ENCODE results near the gene PIP4K2A. TPM values are rescaled to one million over a fixed set of nuclear protein-coding genes. Genes with fewer than 3 reads are reported as not detected.

Gene PIP4K2A
- total RNA-seq, 1 experiment from 2014 or later = 21.4 TPM

DNA sequence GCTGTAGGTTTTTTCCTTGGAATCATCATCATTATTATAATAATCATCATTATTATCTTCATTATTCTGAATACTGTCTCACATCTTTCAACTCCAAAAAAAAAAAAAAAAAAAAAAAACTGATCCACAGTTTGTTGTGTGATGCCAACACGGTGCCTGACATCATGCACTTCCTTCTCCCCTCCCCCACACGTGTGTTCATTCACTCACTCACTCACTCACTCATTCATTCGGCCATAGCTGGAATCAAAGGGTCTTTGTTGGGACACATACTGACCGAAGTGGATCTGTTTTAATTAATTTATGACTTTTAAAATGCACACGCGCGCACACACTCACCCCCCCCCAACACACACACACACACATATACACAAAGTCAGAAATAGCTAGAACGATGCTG lies 177.8 kb downstream of the PIP4K2A start:
- no peak overlapping the region for H3K4me2 ChIP-seq
- no peaks in the 10 kb centered on the region for H3K9me3 ChIP-seq (ENCODE audit: insufficient read depth, low read depth)
- no TSS peak for BruUV-seq (replicated peaks)
- no peaks in the 10 kb centered on the region for H4K20me1 ChIP-seq (ENCODE audit: insufficient read depth)
- H2AFZ ChIP-seq = no peak overlapping the region
- no peaks in the 10 kb centered on the region for H3K36me3 ChIP-seq (ENCODE audit: low read depth)
- no peaks in the 10 kb centered on the region for H3K79me2 ChIP-seq (ENCODE audit: low read depth)
- ChIA-PET CTCF (interaction anchor here (0.6 kb wide), 1 partner anchor 439 kb away, joined by 3 read pairs; no protein-coding TSS in a partner anchor), POLR2A (ENCODE audit: unreplicated experiment) (no interaction called here)
- no peaks in the 10 kb centered on the region for H3K27me3 ChIP-seq (ENCODE audit: insufficient read depth, low read depth)
- no peak for TF ChIP-seq EZH2 (IDR thresholded peaks at IDR 0.05; ENCODE audit: low read depth)
- TF ChIP-seq, protein P1, sequence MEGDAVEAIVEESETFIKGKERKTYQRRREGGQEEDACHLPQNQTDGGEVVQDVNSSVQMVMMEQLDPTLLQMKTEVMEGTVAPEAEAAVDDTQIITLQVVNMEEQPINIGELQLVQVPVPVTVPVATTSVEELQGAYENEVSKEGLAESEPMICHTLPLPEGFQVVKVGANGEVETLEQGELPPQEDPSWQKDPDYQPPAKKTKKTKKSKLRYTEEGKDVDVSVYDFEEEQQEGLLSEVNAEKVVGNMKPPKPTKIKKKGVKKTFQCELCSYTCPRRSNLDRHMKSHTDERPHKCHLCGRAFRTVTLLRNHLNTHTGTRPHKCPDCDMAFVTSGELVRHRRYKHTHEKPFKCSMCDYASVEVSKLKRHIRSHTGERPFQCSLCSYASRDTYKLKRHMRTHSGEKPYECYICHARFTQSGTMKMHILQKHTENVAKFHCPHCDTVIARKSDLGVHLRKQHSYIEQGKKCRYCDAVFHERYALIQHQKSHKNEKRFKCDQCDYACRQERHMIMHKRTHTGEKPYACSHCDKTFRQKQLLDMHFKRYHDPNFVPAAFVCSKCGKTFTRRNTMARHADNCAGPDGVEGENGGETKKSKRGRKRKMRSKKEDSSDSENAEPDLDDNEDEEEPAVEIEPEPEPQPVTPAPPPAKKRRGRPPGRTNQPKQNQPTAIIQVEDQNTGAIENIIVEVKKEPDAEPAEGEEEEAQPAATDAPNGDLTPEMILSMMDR (conservative IDR thresholded peaks at IDR 0.05) = no peak
- DNase-seq = no peak
- no peaks in the 10 kb centered on the region for H3K4me1 ChIP-seq (replicated peaks; ENCODE audit: insufficient read depth)
- H3K9me2 ChIP-seq (ENCODE audit: insufficient read depth) = no peaks in the 10 kb centered on the region
- no peaks in the 10 kb centered on the region for H3F3A ChIP-seq (ENCODE audit: insufficient read depth, low read depth)
- intact Hi-C loops (cut with micrococcal nuclease; ENCODE audit: unreplicated experiment) = no loop called here
- H3K4me3 ChIP-seq = no peak overlapping the region
- no peak overlapping the region for H3K27ac ChIP-seq

DNA sequence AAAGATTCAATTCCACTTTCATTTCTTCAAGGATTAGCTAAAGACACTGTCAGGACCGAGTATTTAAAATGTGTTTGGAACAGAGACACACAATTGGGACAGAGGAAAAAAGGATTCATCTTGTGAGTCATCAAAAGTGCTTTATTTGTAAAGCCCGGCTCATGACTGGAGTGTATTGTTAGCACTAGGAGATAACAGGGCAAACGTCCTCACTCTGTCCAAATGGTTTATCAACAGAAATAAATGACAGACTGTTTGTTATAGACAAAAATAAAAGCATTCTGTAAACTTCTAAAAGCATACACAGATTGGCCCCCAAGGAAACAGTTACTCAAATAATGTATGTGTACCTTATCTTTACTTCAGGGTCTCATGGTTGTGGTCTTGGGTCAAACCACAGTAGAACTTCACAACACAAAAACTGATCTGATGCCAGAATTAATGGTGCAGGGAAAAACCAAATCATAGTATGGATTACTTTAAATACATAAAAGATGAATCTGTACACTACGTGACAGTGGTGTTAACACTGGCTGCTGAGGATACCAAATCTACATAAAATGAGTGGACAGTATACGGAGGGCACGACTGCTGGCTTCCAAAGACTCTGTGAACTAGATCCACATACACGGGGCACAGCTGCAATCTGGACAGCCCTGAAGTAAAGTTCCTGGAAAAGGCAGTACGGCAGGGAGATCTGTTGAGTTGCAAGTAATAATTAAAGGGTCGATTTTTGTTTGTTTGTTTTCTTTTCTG lies 179.4 kb downstream of the PIP4K2A start:
- TF ChIP-seq EZH2 (IDR thresholded peaks at IDR 0.05; ENCODE audit: low read depth) = no peak
- TF ChIP-seq, protein P1 (conservative IDR thresholded peaks at IDR 0.05) = no peak
- H4K20me1 ChIP-seq (ENCODE audit: insufficient read depth) = no peaks in the 10 kb centered on the region
- no peaks in the 10 kb centered on the region for H3K9me2 ChIP-seq (ENCODE audit: insufficient read depth)
- H3K4me2 ChIP-seq = no peak overlapping the region
- H3K27ac ChIP-seq = no peak overlapping the region
- H3K9me3 ChIP-seq (ENCODE audit: insufficient read depth, low read depth) = no peaks in the 10 kb centered on the region
- H3K4me3 ChIP-seq = no peak overlapping the region
- ChIA-PET CTCF (no interaction called here), POLR2A (ENCODE audit: unreplicated experiment) (interaction anchor here (0.6 kb wide), 1 partner anchor 1558 kb away, joined by 3 read pairs; no protein-coding TSS in a partner anchor)
- no peaks in the 10 kb centered on the region for H3K27me3 ChIP-seq (ENCODE audit: insufficient read depth, low read depth)
- no peaks in the 10 kb centered on the region for H3K36me3 ChIP-seq (ENCODE audit: low read depth)
- no peak for DNase-seq
- H3K4me1 ChIP-seq (replicated peaks; ENCODE audit: insufficient read depth) = no peaks in the 10 kb centered on the region
- H3F3A ChIP-seq (ENCODE audit: insufficient read depth, low read depth) = no peaks in the 10 kb centered on the region
- no TSS peak for BruUV-seq (replicated peaks)
- H3K79me2 ChIP-seq (ENCODE audit: low read depth) = no peaks in the 10 kb centered on the region
- intact Hi-C loops (cut with micrococcal nuclease; ENCODE audit: unreplicated experiment) = no loop called here
- no peak overlapping the region for H2AFZ ChIP-seq

DNA sequence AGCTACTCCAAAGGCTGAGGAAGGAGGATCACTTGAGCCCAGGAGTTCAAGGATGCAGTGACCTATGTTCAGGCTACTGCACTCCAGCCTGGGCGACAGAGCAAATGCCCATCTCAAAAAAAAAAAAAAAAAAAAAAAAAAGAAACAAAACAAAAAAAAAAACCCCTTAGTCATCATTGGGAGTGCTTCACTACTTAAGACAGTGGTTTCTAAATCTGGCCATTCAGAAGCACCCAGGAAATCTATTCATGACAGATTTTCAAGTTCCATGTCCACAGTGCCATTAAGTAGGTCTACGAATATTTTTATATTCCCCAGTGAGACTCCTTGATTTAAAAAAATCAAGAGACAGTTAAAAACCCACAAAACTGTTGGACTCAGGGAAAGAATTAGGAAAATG lies 182.9 kb downstream of the PIP4K2A start:
- Histone ChIP-seq H3K4me1 (replicated peaks; ENCODE audit: insufficient read depth) (no peaks in the 10 kb centered on the region), H3K27ac (no peak overlapping the region), H3F3A (ENCODE audit: insufficient read depth, low read depth) (no peaks in the 10 kb centered on the region), H3K4me2 (no peak overlapping the region), H2AFZ (no peak overlapping the region), H3K9me2 (ENCODE audit: insufficient read depth) (no peaks in the 10 kb centered on the region), H3K4me3 (no peak overlapping the region), H3K36me3 (ENCODE audit: low read depth) (no peaks in the 10 kb centered on the region), H3K27me3 (ENCODE audit: insufficient read depth, low read depth) (no peaks in the 10 kb centered on the region), H3K9me3 (ENCODE audit: insufficient read depth, low read depth) (no peaks in the 10 kb centered on the region), H3K79me2 (ENCODE audit: low read depth) (no peaks in the 10 kb centered on the region), H4K20me1 (ENCODE audit: insufficient read depth) (no peaks in the 10 kb centered on the region)
- intact Hi-C loops (cut with micrococcal nuclease; ENCODE audit: unreplicated experiment) = no loop called here
- no peak for TF ChIP-seq EZH2 (IDR thresholded peaks at IDR 0.05; ENCODE audit: low read depth)
- TF ChIP-seq, protein P1 (conservative IDR thresholded peaks at IDR 0.05) = no peak
- ChIA-PET CTCF (no interaction called here), POLR2A (ENCODE audit: unreplicated experiment) (no interaction called here)
- DNase-seq = no peak
- BruUV-seq (replicated peaks) = no TSS peak
